ENCODE data around the gene KCNK6. TPM values are rescaled to one million over a fixed set of nuclear protein-coding genes. Genes with fewer than 3 reads are reported as not detected.
A peak's percentile ranks its signal among the peaks of the same experiment; 100 is the strongest.

KCNK6 gene
- total RNA-seq, 1 donor from 2014 or later, result 29.2 TPM

DNA sequence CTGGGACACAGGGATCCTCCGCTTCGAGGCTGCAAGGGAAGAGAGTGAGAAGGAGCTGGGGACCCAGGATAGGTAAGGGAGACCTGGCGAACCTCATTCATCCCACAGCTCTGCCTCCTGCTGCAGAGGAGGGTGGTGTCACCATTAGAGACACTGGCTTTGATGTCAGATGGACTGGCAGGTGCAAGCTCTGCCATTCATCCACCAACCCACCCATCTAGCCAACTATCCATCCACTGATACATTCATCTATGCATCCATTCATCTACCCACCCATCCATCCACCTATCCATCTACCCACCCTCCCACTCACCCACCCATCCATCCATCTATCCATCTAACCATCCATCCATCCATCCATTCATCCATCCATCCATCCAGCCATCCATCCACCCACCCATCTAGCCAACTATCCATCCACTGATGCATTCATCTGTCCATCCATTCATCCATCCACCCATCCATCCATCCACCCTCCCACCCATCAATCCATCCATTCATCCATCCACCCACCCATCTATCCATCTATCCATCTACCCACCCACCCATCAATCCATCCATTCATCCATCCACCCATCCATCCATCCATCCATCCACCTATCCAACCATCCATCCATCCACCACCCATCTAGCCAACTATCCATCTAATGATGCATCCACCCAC is 9.9 kb upstream of the KCNK6 start:
- H3K27ac Mint-ChIP-seq (ENCODE audit: unreplicated experiment), result no peak overlapping the region
- no peak for TF ChIP-seq CTCF (IDR thresholded peaks at IDR 0.05)
- DNase-seq (ENCODE audit: low spot score), result no peak
- H3K4me1 Mint-ChIP-seq (ENCODE audit: low read depth), result peaks cover 12% of the 10 kb centered on the region
- no peaks in the 10 kb centered on the region for H3K9me3 Mint-ChIP-seq (ENCODE audit: low read depth)
- H3K27me3 Mint-ChIP-seq (ENCODE audit: low read depth), result no peaks in the 10 kb centered on the region
- H3K36me3 Mint-ChIP-seq (ENCODE audit: low read depth), result peaks cover 5% of the 10 kb centered on the region
- no peak overlapping the region for H3K4me3 Mint-ChIP-seq (ENCODE audit: unreplicated experiment)

DNA sequence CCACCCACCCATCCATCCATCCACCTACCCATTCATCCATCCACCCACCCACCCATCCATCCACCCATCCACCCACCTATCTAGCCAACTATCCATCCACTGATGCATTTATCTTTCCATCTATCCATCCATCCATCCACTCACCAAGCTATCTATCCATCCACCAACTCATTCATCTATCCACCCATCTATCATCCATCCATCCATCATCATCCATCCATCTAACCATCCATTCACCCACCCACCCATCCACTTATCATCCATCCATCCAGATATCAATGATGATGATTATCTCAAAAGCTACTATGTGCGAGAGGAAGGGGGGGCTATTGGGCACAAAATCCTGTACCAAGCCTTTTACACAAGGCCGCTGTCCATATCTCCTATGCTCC is 9.4 kb upstream of the KCNK6 start:
- Mint-ChIP-seq H3K27ac (ENCODE audit: unreplicated experiment) (no peak overlapping the region), H3K36me3 (ENCODE audit: low read depth) (peaks cover 5% of the 10 kb centered on the region), H3K4me1 (ENCODE audit: low read depth) (peaks cover 18% of the 10 kb centered on the region), H3K27me3 (ENCODE audit: low read depth) (no peaks in the 10 kb centered on the region), H3K4me3 (ENCODE audit: unreplicated experiment) (no peak overlapping the region), H3K9me3 (ENCODE audit: low read depth) (no peaks in the 10 kb centered on the region)
- no peak for DNase-seq (ENCODE audit: low spot score)
- no peak for TF ChIP-seq CTCF (IDR thresholded peaks at IDR 0.05)

DNA sequence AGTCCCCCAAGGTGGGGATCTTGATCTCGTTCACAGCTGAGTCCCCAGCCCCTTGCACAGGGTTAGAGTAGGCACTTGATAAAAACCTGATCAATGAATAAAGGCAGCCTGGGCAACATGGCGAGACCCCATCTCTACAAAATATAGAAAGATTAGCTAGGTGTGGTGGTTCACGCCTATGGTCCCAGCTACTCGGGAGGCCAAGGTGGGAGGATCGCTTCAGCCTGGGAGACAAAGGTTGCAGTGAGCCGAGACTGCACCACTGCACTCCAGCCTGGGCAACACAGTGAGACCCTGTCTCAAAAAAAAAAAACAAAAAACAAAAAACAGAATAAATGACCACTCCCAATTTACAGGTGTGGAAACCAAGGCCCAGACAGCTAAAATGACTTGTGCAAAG is 8.7 kb upstream of the KCNK6 start:
- Mint-ChIP-seq H3K9me3 (ENCODE audit: low read depth) (no peaks in the 10 kb centered on the region), H3K27ac (ENCODE audit: unreplicated experiment) (no peak overlapping the region), H3K4me3 (ENCODE audit: unreplicated experiment) (no peak overlapping the region), H3K36me3 (ENCODE audit: low read depth) (peaks cover 5% of the 10 kb centered on the region), H3K4me1 (ENCODE audit: low read depth) (peaks cover 20% of the 10 kb centered on the region), H3K27me3 (ENCODE audit: low read depth) (no peaks in the 10 kb centered on the region)
- no peak for DNase-seq (ENCODE audit: low spot score)
- TF ChIP-seq CTCF (IDR thresholded peaks at IDR 0.05), result no peak

DNA sequence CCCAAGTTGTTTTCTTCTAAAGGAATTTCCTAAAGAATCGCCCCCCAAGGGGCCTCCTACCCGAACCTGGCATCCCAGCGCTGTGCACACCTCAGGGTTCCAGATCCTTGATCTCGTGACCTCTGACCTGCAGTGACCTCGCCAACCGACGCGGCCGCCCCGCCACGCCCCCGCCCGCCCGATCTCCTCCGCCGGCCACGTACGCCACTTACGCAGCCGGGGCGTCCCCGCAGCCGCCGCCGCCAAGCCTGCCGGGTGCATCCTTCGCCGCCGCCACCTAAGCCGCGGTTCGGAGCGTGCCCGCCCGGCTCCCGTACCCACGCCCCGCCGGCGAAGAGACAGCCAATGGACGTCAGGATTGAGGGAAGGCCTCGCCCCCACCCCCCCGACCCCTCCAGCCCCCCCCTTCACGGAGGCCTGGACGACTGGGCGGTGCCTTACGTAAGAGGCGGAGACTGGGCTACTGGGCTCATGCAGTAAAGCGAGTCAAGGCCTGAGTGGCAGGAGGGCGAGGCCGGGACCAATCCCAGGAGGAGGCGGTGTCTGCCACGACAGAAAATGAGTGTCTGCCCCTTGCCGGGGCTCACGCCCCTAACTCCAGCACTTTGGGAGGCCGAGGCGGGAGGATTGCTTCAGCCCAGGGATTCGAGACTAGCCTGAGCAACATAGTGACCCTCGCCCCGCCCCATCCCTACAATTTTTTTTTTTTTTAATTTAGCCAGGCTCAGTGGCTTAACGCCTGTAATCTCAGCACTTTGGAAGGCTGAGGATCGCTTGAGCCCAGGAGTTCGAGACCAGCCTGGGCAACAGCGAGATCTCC is 3.8 kb upstream of the KCNK6 start, which contains the start of gene YIF1B:
Gene YIF1B, minus strand, starts transcription at position 291 of the 820 bp plus-strand sequence. Its CDS starts 30 bp downstream, at position 261.
- H3K4me3 Mint-ChIP-seq (ENCODE audit: unreplicated experiment), result peak within 1 kb of the TSS; percentile 91
- H3K36me3 Mint-ChIP-seq (ENCODE audit: low read depth), result no peaks in the 10 kb centered on the region
- H3K9me3 Mint-ChIP-seq (ENCODE audit: low read depth), result no peaks in the 10 kb centered on the region
- TF ChIP-seq CTCF (IDR thresholded peaks at IDR 0.05), result peak; percentile 9
- no peaks in the 10 kb centered on the region for H3K27me3 Mint-ChIP-seq (ENCODE audit: low read depth)
- no peak for DNase-seq (ENCODE audit: low spot score)
- H3K27ac Mint-ChIP-seq (ENCODE audit: unreplicated experiment), result peak within 1 kb of the TSS; percentile 93
- peaks cover 45% of the 10 kb centered on the region for H3K4me1 Mint-ChIP-seq (ENCODE audit: low read depth)

- DNase-seq (ENCODE audit: low spot score), result no peak
- no peaks in the 10 kb centered on the region for H3K36me3 Mint-ChIP-seq (ENCODE audit: low read depth)
- peak overlapping the region; percentile 91 for H3K4me3 Mint-ChIP-seq (ENCODE audit: unreplicated experiment)
- peaks cover 52% of the 10 kb centered on the region for H3K4me1 Mint-ChIP-seq (ENCODE audit: low read depth)
- H3K27ac Mint-ChIP-seq (ENCODE audit: unreplicated experiment), result peak overlapping the region; percentile 93
- no peaks in the 10 kb centered on the region for H3K27me3 Mint-ChIP-seq (ENCODE audit: low read depth)
- H3K9me3 Mint-ChIP-seq (ENCODE audit: low read depth), result no peaks in the 10 kb centered on the region
- TF ChIP-seq CTCF (IDR thresholded peaks at IDR 0.05), result no peak
Measured at GRCh38 chr19:38316477-38317067, 3.1 kb upstream of the KCNK6 start.

All from chondrocyte (in vitro differentiated cells).